Esophagus (tissue), 2 donors: ENCODE results near the gene IGF2BP2. TPM values are rescaled to one million over a fixed set of nuclear protein-coding genes. Genes with fewer than 3 reads are reported as not detected.
"Not testable (repeated sequence)": the region's sequence is repeated elsewhere in the genome, so short reads cannot be mapped to it uniquely, and the experiment has no call there.

Source experiments
- H3K27ac ChIP-seq, 2 donors: one replicate each; pipeline ENCODE4 v1.5.1; 2013; ENCODE audit warnings: low read depth in 2 of 2, mild to moderate bottlenecking in 2 of 2, inconsistent platforms in 1 of 2, low read length in 1 of 2, moderate library complexity in 1 of 2
- H3K27me3 ChIP-seq, 2 donors: one replicate each; pipeline ENCODE4 v1.6.1; 2013; ENCODE audit warnings: low read length in 2 of 2, control low read depth in 1 of 2, mild to moderate bottlenecking in 1 of 2; ENCODE audit not compliant: insufficient read depth in 2 of 2, control insufficient read depth in 1 of 2
- H3K36me3 ChIP-seq, 2 donors: one replicate each; pipeline ENCODE4 v1.6.1; 2013; ENCODE audit warnings: low read length in 1 of 2; ENCODE audit not compliant: control insufficient read depth in 2 of 2, insufficient read depth in 2 of 2
- H3K4me1 ChIP-seq, 2 donors: one replicate each; pipeline ENCODE4 v1.6.1; 2013; ENCODE audit warnings: low read length in 1 of 2; ENCODE audit not compliant: control insufficient read depth in 2 of 2, insufficient read depth in 2 of 2
- H3K4me3 ChIP-seq, 2 donors: one replicate each; pipeline ENCODE4 v1.5.1; 2013; ENCODE audit warnings: low read length in 2 of 2, mild to moderate bottlenecking in 2 of 2, low read depth in 1 of 2, moderate library complexity in 1 of 2
- H3K9me3 ChIP-seq, 2 donors: one replicate each; pipeline ENCODE4 v1.6.1; 2013; ENCODE audit warnings: mild to moderate bottlenecking in 2 of 2, low read depth in 1 of 2, low read length in 1 of 2, moderate library complexity in 1 of 2; ENCODE audit not compliant: control insufficient read depth in 2 of 2, insufficient read depth in 1 of 2
- WGBS, 2 donors: extraction: QIAGEN DNeasy Blood & Tissue Kit; methylation state at CpG; one replicate each; pipeline ENCODE4 v1.1.7; 2013; 5-methylcytosine and 5-hydroxymethylcytosine counted together
- polyA plus RNA-seq, 2 donors: library from polyadenylated mRNA; stranded (reverse); fragments of 200-250 nt; gene quantifications; one replicate each; pipeline ENCODE4 v1.2.3, GENCODE V29; 2013
- donor health status: healthy with polysubstance abuse.
- donor health status: Bipolar disorder and iron deficiency.

IGF2BP2 gene
- polyA plus RNA-seq, 2 donors: 0.62 to 0.86 TPM

GRCh38 chr3:185843635-185844034 is 18.8 kb upstream of the IGF2BP2 start:
- H3K4me1 ChIP-seq: no peaks in the 10 kb centered on the region
- H3K9me3 ChIP-seq: no peaks in the 10 kb centered on the region
- no peak overlapping the region for H3K4me3 ChIP-seq
- 84 to 88% methylated on average over 2 of the region's 2 CpGs for WGBS, 2 donors
- H3K36me3 ChIP-seq: no peaks in the 10 kb centered on the region
- H3K27ac ChIP-seq: no peak overlapping the region
- H3K27me3 ChIP-seq: no peaks in the 10 kb centered on the region

GRCh38 chr3:185843126-185843525 is 18.3 kb upstream of the IGF2BP2 start:
- Histone ChIP-seq H3K4me3 (no peak overlapping the region), H3K36me3 (no peaks in the 10 kb centered on the region), H3K4me1 (no peaks in the 10 kb centered on the region), H3K27ac (no peak overlapping the region), H3K27me3 (no peaks in the 10 kb centered on the region), H3K9me3 (no peaks in the 10 kb centered on the region)
- WGBS, 2 donors: 77 to 86% methylated on average over 3 of the region's 3 CpGs

GRCh38 chr3:185842241-185842640 is 17.4 kb upstream of the IGF2BP2 start:
- Histone ChIP-seq H3K27ac (no peak overlapping the region), H3K9me3 (no peaks in the 10 kb centered on the region), H3K4me3 (no peak overlapping the region), H3K36me3 (no peaks in the 10 kb centered on the region), H3K4me1 (no peaks in the 10 kb centered on the region), H3K27me3 (no peaks in the 10 kb centered on the region)
- 85 to 94% methylated on average over 4 of the region's 4 CpGs for WGBS, 2 donors

- H3K4me1 ChIP-seq, H3K4me3 ChIP-seq, H3K27ac ChIP-seq, H3K9me3 ChIP-seq, H3K36me3 ChIP-seq, H3K27me3 ChIP-seq: not testable (repeated sequence)
- 92 to 94% methylated on average over 4 of the region's 4 CpGs for WGBS, 2 donors
These were observed 13.7 kb upstream of the IGF2BP2 start for GRCh38 chr3:185838417-185838989.

- Histone ChIP-seq H3K9me3 (no peaks in the 10 kb centered on the region), H3K36me3 (no peaks in the 10 kb centered on the region), H3K4me3 (no peak overlapping the region), H3K4me1 (no peaks in the 10 kb centered on the region), H3K27me3 (no peaks in the 10 kb centered on the region), H3K27ac (no peak overlapping the region)
- WGBS, 2 donors: 63 to 70% methylated on average over 3 of the region's 3 CpGs
These were observed 12.6 kb upstream of the IGF2BP2 start for GRCh38 chr3:185837414-185837813.

- Histone ChIP-seq H3K36me3 (no peaks in the 10 kb centered on the region), H3K4me3 (no peak overlapping the region), H3K27me3 (peaks cover 0 to 3% of the 10 kb centered on the region in 2 donors), H3K9me3 (no peaks in the 10 kb centered on the region), H3K27ac (no peak overlapping the region), H3K4me1 (no peaks in the 10 kb centered on the region)
These were observed 7.1 kb upstream of the IGF2BP2 start for GRCh38 chr3:185831990-185832389.

- Histone ChIP-seq H3K4me1 (no peaks in the 10 kb centered on the region), H3K27me3 (peaks cover 0 to 8% of the 10 kb centered on the region in 2 donors), H3K27ac (no peak overlapping the region), H3K9me3 (no peaks in the 10 kb centered on the region), H3K4me3 (no peak overlapping the region), H3K36me3 (no peaks in the 10 kb centered on the region)
- 59 to 69% methylated on average over 3 of the region's 3 CpGs for WGBS, 2 donors
These were observed 6.4 kb upstream of the IGF2BP2 start for GRCh38 chr3:185831195-185831594.

- Histone ChIP-seq H3K4me3 (no peak overlapping the region), H3K27ac (no peak overlapping the region), H3K36me3 (no peaks in the 10 kb centered on the region), H3K9me3 (no peaks in the 10 kb centered on the region), H3K4me1 (no peaks in the 10 kb centered on the region), H3K27me3 (peaks cover 0 to 13% of the 10 kb centered on the region in 2 donors)
- WGBS, 2 donors: 74 to 79% methylated on average over 5 of the region's 5 CpGs
These were observed 5.4 kb upstream of the IGF2BP2 start for GRCh38 chr3:185830018-185830797.

- H3K36me3 ChIP-seq: no peaks in the 10 kb centered on the region
- H3K4me3 ChIP-seq: no peak overlapping the region
- no peaks in the 10 kb centered on the region for H3K4me1 ChIP-seq
- WGBS, 2 donors: 91% methylated on average over 3 of the region's 3 CpGs
- no peak overlapping the region for H3K27ac ChIP-seq
- peaks cover 0 to 16% of the 10 kb centered on the region in 2 donors for H3K27me3 ChIP-seq
- no peaks in the 10 kb centered on the region for H3K9me3 ChIP-seq
These were observed 3.9 kb upstream of the IGF2BP2 start for GRCh38 chr3:185828755-185829154.
